Measurements from ENCODE around the gene CMA1.
A peak's percentile ranks its signal among the peaks of the same experiment; 100 is the strongest.
"Not testable (repeated sequence)": the region's sequence is repeated elsewhere in the genome, so short reads cannot be mapped to it uniquely, and the experiment has no call there.

CMA1 gene

GRCh38 chr14:24514209-24514608 is 6.1 kb upstream of the CMA1 start:
- H3K4me3 ChIP-seq (ENCODE audit: low read length) = no peak overlapping the region
- no peak for DNase-seq (ENCODE audit: low read depth)
- no peak for TF ChIP-seq CTCF (conservative IDR thresholded peaks at IDR 0.05; ENCODE audit: low read length)

GRCh38 chr14:24513009-24513408 is 4.9 kb upstream of the CMA1 start:
- TF ChIP-seq CTCF (conservative IDR thresholded peaks at IDR 0.05; ENCODE audit: low read length) = no peak
- no peak for DNase-seq (ENCODE audit: low read depth)
- no peak overlapping the region for H3K4me3 ChIP-seq (ENCODE audit: low read length)

GRCh38 chr14:24506443-24506842 is 1.6 kb downstream of the CMA1 start:
- no peak overlapping the region for H3K4me3 ChIP-seq (ENCODE audit: low read length)
- no peak for TF ChIP-seq CTCF (conservative IDR thresholded peaks at IDR 0.05; ENCODE audit: low read length)

DNA sequence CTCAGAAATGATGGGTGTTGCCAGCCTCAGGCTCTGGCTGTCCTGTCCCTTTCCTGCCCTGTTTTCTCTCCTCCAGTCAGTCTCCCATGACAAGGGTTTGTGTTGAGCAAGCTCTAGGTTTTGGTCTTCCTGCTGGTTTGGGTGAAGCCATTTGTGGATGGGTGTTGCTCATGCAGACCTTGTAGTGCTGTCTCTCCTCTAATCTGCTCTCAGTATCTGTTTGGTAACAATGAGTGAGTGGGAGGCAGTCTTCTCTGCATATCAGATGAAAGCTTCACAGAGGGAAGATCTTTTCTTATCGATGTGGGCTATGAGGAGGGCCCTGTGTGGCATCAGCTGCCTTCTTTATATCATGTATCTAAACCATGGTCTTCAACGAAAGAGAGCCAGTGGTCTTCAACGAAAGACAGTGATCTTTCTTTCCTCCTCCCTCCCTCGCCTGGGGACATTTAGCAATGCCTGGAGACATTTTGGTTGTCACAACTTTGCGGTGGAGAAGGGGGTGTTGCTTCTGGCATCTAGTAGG is 3.6 kb downstream of the CMA1 start:
- DNase-seq (ENCODE audit: low read depth) = no peak

More at GRCh38 chr14:24506443-24506842, 1.6 kb downstream of the CMA1 start:
- DNase-seq (ENCODE audit: low read depth) = no peak

GRCh38 chr14:24491586-24492408 is 16.3 kb downstream of the CMA1 start:
- not testable (repeated sequence) for H3K4me3 ChIP-seq (ENCODE audit: low read length); DNase-seq (ENCODE audit: low read depth)

More for the DNA sequence above, 3.6 kb downstream of the CMA1 start:
- H3K4me3 ChIP-seq (ENCODE audit: low read length) = no peak overlapping the region
- TF ChIP-seq CTCF (conservative IDR thresholded peaks at IDR 0.05; ENCODE audit: low read length) = no peak

DNA sequence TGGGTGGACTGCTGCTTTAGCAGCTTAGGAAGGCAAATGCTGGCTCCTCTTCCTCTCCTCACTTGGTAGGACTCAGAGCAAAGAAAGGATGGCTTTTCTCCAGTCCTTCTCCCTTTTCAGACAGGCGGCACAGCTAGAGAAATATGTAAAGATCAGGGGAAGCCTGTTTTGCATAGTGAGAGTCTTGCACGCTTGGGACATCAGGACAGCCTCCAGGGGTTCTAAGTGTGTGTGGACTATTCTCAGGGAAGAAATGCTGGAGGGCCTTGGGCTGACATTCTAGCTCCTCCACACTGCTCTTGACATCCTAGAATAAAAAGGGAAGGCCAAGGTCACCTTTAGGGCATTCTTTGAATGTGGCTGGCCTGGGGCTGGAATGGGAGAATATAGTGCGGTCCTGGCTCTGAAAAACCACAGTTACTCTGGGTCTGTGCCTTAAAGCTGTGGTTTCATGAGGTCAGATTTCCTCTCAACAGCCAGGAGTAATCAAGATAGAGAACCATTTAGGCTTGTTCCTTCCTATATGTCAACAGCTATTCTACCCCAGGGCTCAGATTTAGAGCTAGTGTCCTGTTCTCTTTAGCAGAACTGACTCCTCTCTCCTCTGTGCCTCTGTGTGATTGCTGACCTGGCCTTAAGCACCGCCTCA is 24.3 kb downstream of the CMA1 start:
- no peak for DNase-seq (ENCODE audit: low read depth)
- no peak for TF ChIP-seq CTCF (conservative IDR thresholded peaks at IDR 0.05; ENCODE audit: low read length)
- no peak overlapping the region for H3K4me3 ChIP-seq (ENCODE audit: low read length)

- H3K4me3 ChIP-seq (ENCODE audit: low read length) = not testable (repeated sequence)
- DNase-seq (ENCODE audit: low read depth) = peak; percentile 17
Observed at GRCh38 chr14:24482699-24483303, 25.3 kb downstream of the CMA1 start.
